T-cell (primary cell): Measurements from ENCODE around the gene TMEM198. TPM values are rescaled to one million over a fixed set of nuclear protein-coding genes. Genes with fewer than 3 reads are reported as not detected.

ENCODE experiments used
- ATAC-seq, 4 experiments: fragments of 200-7000 bp in 3 of 4; fragments of 150-1000 bp in 1 of 4; cut with Tn5 transposase; replicated peaks in 1 of 4; 1 replicate in 3 of 4; 2 replicates in 1 of 4; pipeline ENCODE4 v1.10.0; 2021; ENCODE audit warnings: moderate library complexity in 3 of 4, mild to moderate bottlenecking in 2 of 4, moderate number of reproducible peaks in 1 of 4
- CTCF ChIA-PET, 2 donors: fragments of 300-600 bp; sonication (Branson Sonifier 250); formaldehyde crosslinking; loops; one replicate each; lab custom pipeline; 2022; ENCODE audit warnings: antibody characterized with exemption in 2 of 2; lab: Charles Lee
- POLR2A ChIA-PET, 2 donors: fragments of 300-600 bp; sonication (Branson Sonifier 250); formaldehyde crosslinking; loops; one replicate each; lab custom pipeline; 2022; ENCODE audit warnings: antibody characterized with exemption in 2 of 2; lab: Charles Lee
- DNase-seq, 35 experiments: peaks; one replicate each; pipeline versions ENCODE4 v3.0.0 to v3.0.0-alpha.2; 2013 to 2023
- H3K27ac ChIP-seq: one replicate; pipeline ENCODE4 v1.5.1; 2013; ENCODE audit warnings: low read length
- H3K27me3 ChIP-seq, 2 experiments: replicated peaks in 1 of 2; 1 replicate in 1 of 2; 2 replicates in 1 of 2; pipeline versions ENCODE4 v1.6.1 to v1.7.0; 2013; ENCODE audit warnings: low read length in 1 of 2, mixed read lengths in 1 of 2; ENCODE audit not compliant: control insufficient read depth in 2 of 2, insufficient read depth in 2 of 2; ENCODE audit errors: extremely low read depth in 1 of 2
- H3K36me3 ChIP-seq, 2 donors: 1 replicate in 1 of 2; 2 replicates in 1 of 2; pipeline versions ENCODE4 v1.6.1 to v1.7.0; 2013; ENCODE audit warnings: low read length in 1 of 2; ENCODE audit not compliant: control insufficient read depth in 2 of 2, insufficient read depth in 1 of 2; ENCODE audit errors: extremely low read depth in 1 of 2
- H3K4me1 ChIP-seq, 2 experiments: 1 replicate in 1 of 2; 2 replicates in 1 of 2; pipeline versions ENCODE4 v1.6.1 to v1.7.0; 2013; ENCODE audit warnings: low read length in 2 of 2, mixed read lengths in 1 of 2; ENCODE audit not compliant: insufficient read depth in 2 of 2, control insufficient read depth in 1 of 2; ENCODE audit errors: extremely low read depth in 1 of 2
- H3K4me3 ChIP-seq, 2 donors: 1 replicate in 1 of 2; 2 replicates in 1 of 2; pipeline versions ENCODE4 v1.5.1 to v1.7.0; 2013; ENCODE audit warnings: mild to moderate bottlenecking in 2 of 2, low read length in 1 of 2, moderate library complexity in 1 of 2; ENCODE audit not compliant: control insufficient read depth in 1 of 2; ENCODE audit errors: extremely low read depth in 1 of 2
- H3K9me3 ChIP-seq: 2 replicates; pipeline ENCODE4 v1.7.0; 2013
- H3K27ac Mint-ChIP-seq, 2 donors: one replicate each; pipeline ENCODE4 v1.8.0; 2020 to 2021; ENCODE audit warnings: mild to moderate bottlenecking in 2 of 2, mixed read lengths in 2 of 2
- H3K27me3 Mint-ChIP-seq, 2 donors: one replicate each; pipeline ENCODE4 v1.8.0; 2021 to 2022; ENCODE audit warnings: mixed read lengths in 2 of 2
- H3K36me3 Mint-ChIP-seq: one replicate; pipeline ENCODE4 v1.8.0; 2021; ENCODE audit warnings: mixed read lengths
- H3K4me1 Mint-ChIP-seq, 3 donors: one replicate each; pipeline ENCODE4 v1.8.0; 2020 to 2022; ENCODE audit warnings: mixed read lengths in 3 of 3, mild to moderate bottlenecking in 1 of 3
- H3K4me3 Mint-ChIP-seq, 3 donors: one replicate each; pipeline ENCODE4 v1.8.0; 2020 to 2022; ENCODE audit warnings: mild to moderate bottlenecking in 3 of 3, mixed read lengths in 3 of 3, moderate library complexity in 3 of 3
- H3K9me3 Mint-ChIP-seq, 3 donors: one replicate each; pipeline ENCODE4 v1.8.0; 2020 to 2022; ENCODE audit warnings: mixed read lengths in 3 of 3
- WGBS: methylation state at CpG from one replicate; pipeline ENCODE4 v1.1.5; 2013; ENCODE audit warnings: missing lambda C conversion rate; ENCODE audit not compliant: insufficient coverage; 5-methylcytosine and 5-hydroxymethylcytosine counted together
- total RNA-seq, 35 experiments: library from RNA in 6 of 35; stranded (reverse) in 6 of 35; fragments of 120-200 nt in 1 of 35; gene quantifications; one replicate each; pipeline versions ENCODE4 v1.2.1 to v1.2.4 and lab custom pipeline; 2013 to 2026

TMEM198 gene
- total RNA-seq, 5 donors from 2014 or later (not counting 1 experiment from before 2014, with no cell fraction given) = 0.37 to 0.88 (median 0.69) TPM

- ATAC-seq (no peak), DNase-seq (no peak)
- Mint-ChIP-seq H3K4me1 (peaks cover 24 to 28% (median 27%) of the 10 kb centered on the region in 3 donors), H3K27ac (peak overlapping the region; percentile 20 to 65), H3K9me3 (no peaks in the 10 kb centered on the region), H3K27me3 (peaks cover 9% of the 10 kb centered on the region in 2 donors), H3K36me3 (no peaks in the 10 kb centered on the region), H3K4me3 (peak overlapping the region; percentile 78 to 89 (median 82))
- ChIA-PET CTCF (interaction anchor here in 1 of 2 donors (0.6 kb wide), 1 partner anchor 1276 kb away, joined by 4 read pairs; no protein-coding TSS in a partner anchor), POLR2A (no interaction called here)
- Histone ChIP-seq H3K4me1 (peaks cover 10 to 33% of the 10 kb centered on the region in 2 experiments), H3K9me3 (no peaks in the 10 kb centered on the region), H3K4me3 (peak overlapping the region in 1 of 2 donors; percentile 76), H3K36me3 (peaks cover 0 to 3% of the 10 kb centered on the region in 2 donors), H3K27me3 (peaks cover 4 to 16% of the 10 kb centered on the region in 2 experiments), H3K27ac (no peak overlapping the region)
- 32% methylated on average over 3 of the region's 9 CpGs for WGBS
These were observed 739 bp downstream of the TMEM198 start for GRCh38 chr2:219544567-219544966.

- Mint-ChIP-seq H3K4me1 (peaks cover 24 to 28% (median 27%) of the 10 kb centered on the region in 3 donors), H3K36me3 (no peaks in the 10 kb centered on the region), H3K9me3 (no peaks in the 10 kb centered on the region), H3K4me3 (peak overlapping the region in 2 of 3 donors; percentile 78 to 89), H3K27ac (peak overlapping the region in 1 of 2 donors; percentile 2), H3K27me3 (peaks cover 9 to 14% of the 10 kb centered on the region in 2 donors)
- H3K4me1 ChIP-seq = peaks cover 10 to 33% of the 10 kb centered on the region in 2 experiments
- no peak overlapping the region for H3K27ac ChIP-seq
- H3K27me3 ChIP-seq = peaks cover 4 to 19% of the 10 kb centered on the region in 2 experiments
- ATAC-seq (no peak), DNase-seq (no peak)
- H3K36me3 ChIP-seq = no peaks in the 10 kb centered on the region
- ChIA-PET POLR2A (interaction anchor here in 1 of 2 donors (0.7 kb wide), 1 partner anchor 166 kb away, joined by 3 read pairs; no protein-coding TSS in a partner anchor), CTCF (interaction anchor here in 1 of 2 donors (0.6 kb wide), 2 partner anchors 58 to 385 kb away, joined by 3 to 10 read pairs; partner anchors contain the start of gene NHEJ1)
- WGBS = no CpG with 5 or more reads among the region's 3 CpGs
- H3K9me3 ChIP-seq = no peaks in the 10 kb centered on the region
- no peak overlapping the region for H3K4me3 ChIP-seq
These were observed 1.6 kb downstream of the TMEM198 start for GRCh38 chr2:219545295-219545942.

GRCh38 chr2:219545943-219546352 is 2.1 kb downstream of the TMEM198 start:
- ChIA-PET POLR2A (no interaction called here), CTCF (no interaction called here)
- no peak overlapping the region for H3K4me3 Mint-ChIP-seq
- Histone ChIP-seq H3K4me3 (no peak overlapping the region), H3K27ac (no peak overlapping the region), H3K4me1 (peaks cover 10 to 32% of the 10 kb centered on the region in 2 experiments), H3K27me3 (peaks cover 4 to 24% of the 10 kb centered on the region in 2 experiments), H3K36me3 (no peaks in the 10 kb centered on the region), H3K9me3 (no peaks in the 10 kb centered on the region)
- no peak for DNase-seq
- H3K9me3 Mint-ChIP-seq = no peaks in the 10 kb centered on the region
- WGBS = 61% methylated on average over 4 of the region's 4 CpGs
- peaks cover 12 to 19% of the 10 kb centered on the region in 2 donors for H3K27me3 Mint-ChIP-seq
- H3K27ac Mint-ChIP-seq = no peak overlapping the region
- no peaks in the 10 kb centered on the region for H3K36me3 Mint-ChIP-seq
- H3K4me1 Mint-ChIP-seq = peaks cover 24 to 30% (median 27%) of the 10 kb centered on the region in 3 donors
- ATAC-seq = no peak

GRCh38 chr2:219547621-219548020 is 3.8 kb downstream of the TMEM198 start:
- Histone ChIP-seq H3K27ac (no peak overlapping the region), H3K4me3 (no peak overlapping the region), H3K4me1 (peaks cover 2 to 30% of the 10 kb centered on the region in 2 experiments), H3K36me3 (no peaks in the 10 kb centered on the region), H3K9me3 (no peaks in the 10 kb centered on the region), H3K27me3 (peaks cover 5 to 40% of the 10 kb centered on the region in 2 experiments)
- POLR2A ChIA-PET = no interaction called here
- H3K27ac Mint-ChIP-seq = no peak overlapping the region
- WGBS = 90% methylated on average over 16 of the region's 26 CpGs
- no peaks in the 10 kb centered on the region for H3K36me3 Mint-ChIP-seq
- no peak overlapping the region for H3K4me3 Mint-ChIP-seq
- H3K4me1 Mint-ChIP-seq = peaks cover 14 to 20% (median 20%) of the 10 kb centered on the region in 3 donors
- CTCF ChIA-PET = no interaction called here
- no peaks in the 10 kb centered on the region for H3K9me3 Mint-ChIP-seq
- ATAC-seq (no peak), DNase-seq (no peak)
- peaks cover 18 to 27% of the 10 kb centered on the region in 2 donors for H3K27me3 Mint-ChIP-seq

- Histone ChIP-seq H3K27ac (no peak overlapping the region), H3K4me3 (no peak overlapping the region), H3K36me3 (no peaks in the 10 kb centered on the region), H3K9me3 (no peaks in the 10 kb centered on the region), H3K27me3 (peaks cover 5 to 54% of the 10 kb centered on the region in 2 experiments), H3K4me1 (peaks cover 0 to 30% of the 10 kb centered on the region in 2 experiments)
- H3K4me1 Mint-ChIP-seq = peaks cover 16 to 22% (median 17%) of the 10 kb centered on the region in 3 donors
- peaks cover 25 to 36% of the 10 kb centered on the region in 2 donors for H3K27me3 Mint-ChIP-seq
- DNase-seq = no peak
- WGBS = 87% methylated on average over 17 of the region's 18 CpGs
- no peak for ATAC-seq
- no peak overlapping the region for H3K27ac Mint-ChIP-seq
- POLR2A ChIA-PET = no interaction called here
- CTCF ChIA-PET = interaction anchor here (0.7 to 1.3 kb wide), 3 partner anchors 11 to 19 kb away, joined by 3 to 8 read pairs (median 3); no protein-coding TSS in a partner anchor
- no peak overlapping the region for H3K4me3 Mint-ChIP-seq
- no peaks in the 10 kb centered on the region for H3K9me3 Mint-ChIP-seq
- H3K36me3 Mint-ChIP-seq = no peaks in the 10 kb centered on the region
These were observed 5.2 kb downstream of the TMEM198 start for GRCh38 chr2:219548990-219549389.

GRCh38 chr2:219549619-219550018 is 5.8 kb downstream of the TMEM198 start:
- Mint-ChIP-seq H3K36me3 (no peaks in the 10 kb centered on the region), H3K4me3 (no peak overlapping the region), H3K27me3 (peaks cover 31 to 42% of the 10 kb centered on the region in 2 donors), H3K27ac (no peak overlapping the region), H3K9me3 (no peaks in the 10 kb centered on the region), H3K4me1 (peaks cover 10 to 16% (median 11%) of the 10 kb centered on the region in 3 donors)
- Histone ChIP-seq H3K27ac (no peak overlapping the region), H3K36me3 (no peaks in the 10 kb centered on the region), H3K4me1 (peaks cover 0 to 24% of the 10 kb centered on the region in 2 experiments), H3K9me3 (no peaks in the 10 kb centered on the region), H3K4me3 (no peak overlapping the region), H3K27me3 (peaks cover 5 to 60% of the 10 kb centered on the region in 2 experiments)
- ChIA-PET CTCF (interaction anchor here in 1 of 2 donors (1.3 kb wide), 1 partner anchor 10 kb away, joined by 8 read pairs; no protein-coding TSS in a partner anchor), POLR2A (interaction anchor here in 1 of 2 donors (0.5 kb wide), 1 partner anchor 120 kb away, joined by 3 read pairs; no protein-coding TSS in a partner anchor)
- DNase-seq = no peak
- ATAC-seq = no peak
- 80% methylated on average over 6 of the region's 9 CpGs for WGBS
